Measurements from ENCODE around the gene PREPL. TPM values are rescaled to one million over a fixed set of nuclear protein-coding genes. Genes with fewer than 3 reads are reported as not detected.

PREPL gene
- total and polyA plus RNA-seq, 2 of the 13 experiments (the other 11 are each of a cell fraction or from before 2014, with no cell fraction given), result 19.7 to 34.3 TPM

- WGBS (ENCODE audit: low lambda C conversion rate), result 29% methylated on average over 6 of the region's 6 CpGs
- H3K36me3 ChIP-seq (replicated peaks in 1 of 2; ENCODE audit: control insufficient read depth in 1 of 2, insufficient read depth in 2 of 2, low read length in 2 of 2), result no peaks in the 10 kb centered on the region
- no peak overlapping the region for H3K27ac ChIP-seq (ENCODE audit: extremely low read length, insufficient read depth, low read length)
- peaks cover 1 to 3% of the 10 kb centered on the region in 2 experiments; a peak in 2 of 5 replicates for H3K27me3 ChIP-seq (ENCODE audit: control insufficient read depth in 1 of 2, insufficient read depth in 2 of 2, low read length in 2 of 2)
- H3K4me3 ChIP-seq (replicated peaks in 1 of 3; ENCODE audit: insufficient read depth in 1 of 3, low read depth in 2 of 3, low read length in 3 of 3), result no peak overlapping the region
- FAIRE-seq (no peak), ATAC-seq (no peak), DNase-seq (ENCODE audit: low spot score) (no peak)
- H3K9ac ChIP-seq (ENCODE audit: insufficient read depth, low read depth, low read length), result no peak overlapping the region
- H4K20me1 ChIP-seq (ENCODE audit: insufficient read depth, low read length), result no peaks in the 10 kb centered on the region
- in situ Hi-C loops (cut with HindIII; ENCODE audit: extremely low pct_ligation_motif_present, low pct_unique_long_range_greater_than_20kb) (no loop called here), intact Hi-C loops (cut with micrococcal nuclease; ENCODE audit: unreplicated experiment) (no loop called here)
- POLR2A ChIA-PET, result no interaction called here
- no peak overlapping the region for H3K4me2 ChIP-seq (ENCODE audit: low read depth, low read length)
- CTCF ChIA-PET (ENCODE audit: low intra/inter-chr PET ratio, low total read pairs), result no interaction called here
- no peaks in the 10 kb centered on the region for H3K79me2 ChIP-seq (ENCODE audit: insufficient read depth, low read length)
- BruUV-seq (replicated peaks), result no TSS peak
- peaks cover 41% of the 10 kb centered on the region for H3K4me1 ChIP-seq (ENCODE audit: insufficient read depth, low read length)
- no peak overlapping the region for H2AFZ ChIP-seq (ENCODE audit: low read length)
- H3K9me3 ChIP-seq (ENCODE audit: low read length), result no peaks in the 10 kb centered on the region
- TF ChIP-seq PRMT3 (CRISPR knock-in tag; IDR thresholded peaks at IDR 0.05; ENCODE audit: borderline replicate concordance, low read depth), result no peak
- 0 out of 2 replicates have a peak, but pooled peaks have one; percentile 7 for TF ChIP-seq CEBPG (CRISPR knock-in tag; IDR thresholded peaks at IDR 0.05)
- peak; percentile 37; the same call in 1 of the 2 replicates for TF ChIP-seq CEBPB (IDR thresholded peaks at IDR 0.05; ENCODE audit: borderline replicate concordance, low read depth, low read length)
- peak; percentile 80 for TF ChIP-seq ATF7 (IDR thresholded peaks at IDR 0.05)
- no peak for TF ChIP-seq ATF7 (CRISPR knock-in tag; IDR thresholded peaks at IDR 0.05)
- no peak for TF ChIP-seq GABPA (IDR thresholded peaks at IDR 0.05; ENCODE audit: low read depth, low read length)
- TF ChIP-seq GABPA (CRISPR knock-in tag; IDR thresholded peaks at IDR 0.05; ENCODE audit: low read depth), result no peak
- TF ChIP-seq KAT2B (IDR thresholded peaks at IDR 0.05; ENCODE audit: borderline replicate concordance, low read depth, low read length), result no peak
- TF ChIP-seq ATF4 (CRISPR knock-in tag; IDR thresholded peaks at IDR 0.05), result peak; percentile 13 to 46; a peak in 1 of 4 replicates
- TF ChIP-seq RFXANK (CRISPR knock-in tag; IDR thresholded peaks at IDR 0.05), result no peak
Observed at GRCh38 chr2:44286884-44287638, 74.2 kb downstream of the PREPL start.
